SK-N-SH (cell line): Measurements from ENCODE around the gene PPP2R3A. TPM values are rescaled to one million over a fixed set of nuclear protein-coding genes. Genes with fewer than 3 reads are reported as not detected.
A peak's percentile ranks its signal among the peaks of the same experiment; 100 is the strongest.

Experiments
- CTCF ChIA-PET: fragments of 300-600, 350-600 bp; formaldehyde crosslinking; extraction: SDS; loops from one replicate; lab custom pipeline; 2021; lab: Yijun Ruan, JAX
- POLR2A ChIA-PET: fragments of 350-600 bp; sonication (Branson Sonifier 250); formaldehyde crosslinking; extraction: SDS; loops from one replicate; lab custom pipeline; 2020; ENCODE audit warnings: antibody characterized with exemption, inconsistent platforms; lab: Yijun Ruan, JAX
- DNase-seq: peaks from one replicate; pipeline ENCODE4 v3.0.0; 2012
- H2AFZ ChIP-seq: fragments of 200-600 bp; sonication (generic); 2 replicates; pipeline ENCODE4 v1.8.1; 2016; ENCODE audit warnings: antibody characterized with exemption, mild to moderate bottlenecking, low read depth
- H3F3A ChIP-seq: fragments of 200-600 bp; sonication (generic); replicated peaks from 2 replicates; pipeline ENCODE3; 2016; ENCODE audit warnings: antibody characterized with exemption, mild to moderate bottlenecking; ENCODE audit not compliant: insufficient read depth
- H3K27ac ChIP-seq, 2 experiments: fragments of 200-500 bp in 1 of 2; fragments of 200-600 bp in 1 of 2; sonication (Bioruptor generic) in 1 of 2; sonication (generic), shearing (Covaris generic) in 1 of 2; 2 replicates each; pipeline versions ENCODE4 v1.5.1 to v1.6.1; 2014 to 2016; ENCODE audit warnings: low read depth in 2 of 2, inconsistent platforms in 1 of 2, low read length in 1 of 2, mild to moderate bottlenecking in 1 of 2, mixed read lengths in 1 of 2
- H3K27me3 ChIP-seq: fragments of 200-600 bp; sonication (generic), shearing (Covaris generic); 2 replicates; pipeline ENCODE4 v1.6.1; 2016; ENCODE audit warnings: mixed run types; ENCODE audit not compliant: insufficient read depth
- H3K36me3 ChIP-seq, 2 experiments: fragments of 200-500 bp in 1 of 2; fragments of 200-600 bp in 1 of 2; sonication (Bioruptor generic) in 1 of 2; sonication (generic) in 1 of 2; replicated peaks in 1 of 2; 2 replicates each; pipeline versions ENCODE3 to v1.5.1; 2014 to 2016; ENCODE audit warnings: low read length in 1 of 2, mild to moderate bottlenecking in 1 of 2; ENCODE audit not compliant: insufficient read depth in 2 of 2, control insufficient read depth in 1 of 2
- H3K4me1 ChIP-seq, 2 experiments: fragments of 200-500 bp in 1 of 2; fragments of 200-600 bp in 1 of 2; sonication (Bioruptor generic) in 1 of 2; sonication (generic), shearing (Covaris generic) in 1 of 2; 2 replicates each; pipeline versions ENCODE4 v1.5.1 to v1.6.1; 2014 to 2016; ENCODE audit warnings: low read depth in 1 of 2, low read length in 1 of 2, mixed run types in 1 of 2; ENCODE audit not compliant: insufficient read depth in 2 of 2, control insufficient read depth in 1 of 2
- H3K4me2 ChIP-seq: fragments of 200-600 bp; sonication (generic), shearing (Covaris generic); 2 replicates; pipeline ENCODE4 v1.6.1; 2017; ENCODE audit warnings: mixed run types
- H3K4me3 ChIP-seq, 2 experiments: fragments of 200-500 bp in 1 of 2; fragments of 200-600 bp in 1 of 2; sonication (Bioruptor generic) in 1 of 2; sonication (generic), shearing (Covaris generic) in 1 of 2; 2 replicates each; pipeline versions ENCODE4 v1.5.1 to v1.8.1; 2014 to 2016; ENCODE audit warnings: low read depth in 2 of 2, inconsistent platforms in 1 of 2, low read length in 1 of 2, mild to moderate bottlenecking in 1 of 2, mixed read lengths in 1 of 2, moderate library complexity in 1 of 2
- H3K79me2 ChIP-seq: fragments of 200-600 bp; sonication (generic); 2 replicates; pipeline ENCODE4 v1.8.1; 2017; ENCODE audit warnings: mild to moderate bottlenecking; ENCODE audit not compliant: insufficient read depth
- H3K9ac ChIP-seq: fragments of 200-600 bp; sonication (generic); 2 replicates; pipeline ENCODE4 v1.6.1; 2017; ENCODE audit warnings: mixed run types
- H3K9me2 ChIP-seq: fragments of 200-600 bp; sonication (generic); 2 replicates; pipeline ENCODE4 v1.6.1; 2017; ENCODE audit warnings: mixed run types
- H3K9me3 ChIP-seq: fragments of 200-600 bp; sonication (generic); 2 replicates; pipeline ENCODE4 v1.6.1; 2017; ENCODE audit warnings: mixed run types, mild to moderate bottlenecking, moderate library complexity
- H4K20me1 ChIP-seq: fragments of 200-600 bp; sonication (generic); 2 replicates; pipeline ENCODE4 v1.6.1; 2017; ENCODE audit warnings: mild to moderate bottlenecking, mixed run types; ENCODE audit not compliant: insufficient read depth
- CTCF ChIP-seq: fragments of 200-600 bp; sonication (generic); IDR thresholded peaks from 2 replicates; pipeline ENCODE4 v1.6.1; 2017; ENCODE audit warnings: antibody characterized with exemption, mild to moderate bottlenecking, moderate library complexity
- EP300 ChIP-seq, 2 experiments: IDR thresholded peaks; 2 replicates each; pipeline versions ENCODE4 v1.4.0 to v1.6.1; 2012; ENCODE audit warnings: borderline replicate concordance in 1 of 2, low read depth in 1 of 2, low read length in 1 of 2
- FOSL2 ChIP-seq: IDR thresholded peaks from 2 replicates; pipeline ENCODE4 v1.4.0; 2012; ENCODE audit warnings: low read depth, mild to moderate bottlenecking, moderate library complexity, borderline replicate concordance
- FOXJ3 ChIP-seq: sonication (generic); formaldehyde crosslinking; IDR thresholded peaks from 2 replicates; pipeline ENCODE4 v1.5.1; 2020; ENCODE audit warnings: mild to moderate bottlenecking, missing genetic modification reagents
- GABPA ChIP-seq: IDR thresholded peaks from 2 replicates; pipeline ENCODE4 v1.4.0; 2012; ENCODE audit warnings: low read depth, mild to moderate bottlenecking
- JUND ChIP-seq: IDR thresholded peaks from 2 replicates; pipeline ENCODE4 v1.4.0; 2012
- MEF2A ChIP-seq: IDR thresholded peaks from 2 replicates; pipeline ENCODE4 v1.4.0; 2012; ENCODE audit warnings: low read depth, borderline replicate concordance
- NFIC ChIP-seq: IDR thresholded peaks from 2 replicates; pipeline ENCODE4 v1.4.0; 2012; ENCODE audit warnings: borderline replicate concordance
- PBX3 ChIP-seq: IDR thresholded peaks from 2 replicates; pipeline ENCODE4; 2012
- POLR2AphosphoS5 ChIP-seq: IDR thresholded peaks from 2 replicates; pipeline ENCODE4 v1.6.1; 2012; ENCODE audit warnings: low read depth, low read length
- REST ChIP-seq: IDR thresholded peaks from 2 replicates; pipeline ENCODE4 v1.6.1; 2012; ENCODE audit warnings: mild to moderate bottlenecking, low read depth, low read length, moderate library complexity
- RXRA ChIP-seq: IDR thresholded peaks from 2 replicates; pipeline ENCODE4 v1.4.0; 2012; ENCODE audit warnings: low read depth, mild to moderate bottlenecking, borderline replicate concordance
- TAF1 ChIP-seq: IDR thresholded peaks from 2 replicates; pipeline ENCODE4 v1.6.1; 2012; ENCODE audit warnings: low read depth, mild to moderate bottlenecking, low read length, moderate library complexity, borderline replicate concordance
- TCF12 ChIP-seq: IDR thresholded peaks from 2 replicates; pipeline ENCODE4 v1.4.0; 2012
- TEAD4 ChIP-seq: IDR thresholded peaks from 2 replicates; pipeline ENCODE4 v1.4.0; 2012; ENCODE audit warnings: mild to moderate bottlenecking, borderline replicate concordance; ENCODE audit not compliant: insufficient read depth
- USF2 ChIP-seq: fragments of 150-350 bp; IDR thresholded peaks from 2 replicates; pipeline ENCODE4 v1.6.1; 2017; ENCODE audit warnings: antibody characterized with exemption, low read length, low read depth, borderline replicate concordance
- ZBTB33 ChIP-seq: IDR thresholded peaks from 2 replicates; pipeline ENCODE4 v1.4.0; 2012; ENCODE audit warnings: low read depth, borderline replicate concordance
- WGBS: methylation state at CpG from one replicate; pipeline ENCODE4 v1.1.6; 2017; ENCODE audit warnings: low lambda C conversion rate; 5-methylcytosine and 5-hydroxymethylcytosine counted together
- polyA plus RNA-seq, 3 experiments: library from polyadenylated mRNA; depleted of rRNA; stranded (reverse); fragments of >200 nt; gene quantifications; 2 replicates each; pipeline ENCODE4 v1.2.3, GENCODE V29; 2012

PPP2R3A gene
- polyA plus RNA-seq, 1 of the 3 experiments (the other 2 are of a cell fraction): 3.9 TPM

- Histone ChIP-seq H3K27me3 (no peaks in the 10 kb centered on the region), H3K79me2 (no peaks in the 10 kb centered on the region), H4K20me1 (no peaks in the 10 kb centered on the region), H3F3A (no peaks in the 10 kb centered on the region), H3K4me1 (no peaks in the 10 kb centered on the region), H3K27ac (no peak overlapping the region), H3K9me3 (no peaks in the 10 kb centered on the region), H3K36me3 (peaks cover 0 to 16% of the 10 kb centered on the region in 2 experiments), H3K9ac (no peak overlapping the region), H2AFZ (no peak overlapping the region), H3K4me2 (no peak overlapping the region), H3K9me2 (no peaks in the 10 kb centered on the region), H3K4me3 (no peak overlapping the region)
- TF ChIP-seq PBX3 (peak; percentile 54), CTCF (no peak), TEAD4 (no peak), EP300 (IDR thresholded peaks at IDR 0.05; ENCODE audit: borderline replicate concordance in 1 of 2, low read depth in 1 of 2, low read length in 1 of 2) (no peak), TAF1 (no peak), NFIC (peak; percentile 83), USF2 (no peak), JUND (0 out of 2 replicates have a peak, but pooled peaks have one; percentile 31), MEF2A (no peak), TCF12 (peak; percentile 60)
- CTCF ChIA-PET: no interaction called here
- POLR2A ChIA-PET: no interaction called here
- 96% methylated on average over 8 of the region's 8 CpGs for WGBS
- no peak for DNase-seq
Observed at GRCh38 chr3:136120373-136121348, 155.1 kb downstream of the PPP2R3A start.

GRCh38 chr3:136122006-136122405 is 156.5 kb downstream of the PPP2R3A start:
- WGBS: 76% methylated on average over 4 of the region's 4 CpGs
- Histone ChIP-seq H3K9me3 (no peaks in the 10 kb centered on the region), H3K4me2 (no peak overlapping the region), H3K4me1 (no peaks in the 10 kb centered on the region), H4K20me1 (no peaks in the 10 kb centered on the region), H3K36me3 (peaks cover 0 to 29% of the 10 kb centered on the region in 2 experiments), H3K9me2 (no peaks in the 10 kb centered on the region), H3K27ac (no peak overlapping the region), H3F3A (no peaks in the 10 kb centered on the region), H2AFZ (no peak overlapping the region), H3K27me3 (no peaks in the 10 kb centered on the region), H3K9ac (no peak overlapping the region), H3K4me3 (no peak overlapping the region), H3K79me2 (no peaks in the 10 kb centered on the region)
- CTCF ChIA-PET: no interaction called here
- POLR2A ChIA-PET: no interaction called here
- DNase-seq: no peak
- TF ChIP-seq FOXJ3 (CRISPR knock-in tag) (no peak), GABPA (no peak), POLR2AphosphoS5 (no peak), MEF2A (no peak), REST (no peak), ZBTB33 (no peak), FOSL2 (no peak), RXRA (no peak)
